Suppressor macrophage treated with lipopolysaccharide for 1 hour (primary cell): ENCODE measurements around the gene CLBA1.
"Not testable (repeated sequence)": the region's sequence is repeated elsewhere in the genome, so short reads cannot be mapped to it uniquely, and the experiment has no call there.

Experiments used
- DNase-seq, 3 donors: peaks; one replicate each; pipeline ENCODE4 v3.0.0-alpha.2; 2020 to 2022

Gene CLBA1

DNA sequence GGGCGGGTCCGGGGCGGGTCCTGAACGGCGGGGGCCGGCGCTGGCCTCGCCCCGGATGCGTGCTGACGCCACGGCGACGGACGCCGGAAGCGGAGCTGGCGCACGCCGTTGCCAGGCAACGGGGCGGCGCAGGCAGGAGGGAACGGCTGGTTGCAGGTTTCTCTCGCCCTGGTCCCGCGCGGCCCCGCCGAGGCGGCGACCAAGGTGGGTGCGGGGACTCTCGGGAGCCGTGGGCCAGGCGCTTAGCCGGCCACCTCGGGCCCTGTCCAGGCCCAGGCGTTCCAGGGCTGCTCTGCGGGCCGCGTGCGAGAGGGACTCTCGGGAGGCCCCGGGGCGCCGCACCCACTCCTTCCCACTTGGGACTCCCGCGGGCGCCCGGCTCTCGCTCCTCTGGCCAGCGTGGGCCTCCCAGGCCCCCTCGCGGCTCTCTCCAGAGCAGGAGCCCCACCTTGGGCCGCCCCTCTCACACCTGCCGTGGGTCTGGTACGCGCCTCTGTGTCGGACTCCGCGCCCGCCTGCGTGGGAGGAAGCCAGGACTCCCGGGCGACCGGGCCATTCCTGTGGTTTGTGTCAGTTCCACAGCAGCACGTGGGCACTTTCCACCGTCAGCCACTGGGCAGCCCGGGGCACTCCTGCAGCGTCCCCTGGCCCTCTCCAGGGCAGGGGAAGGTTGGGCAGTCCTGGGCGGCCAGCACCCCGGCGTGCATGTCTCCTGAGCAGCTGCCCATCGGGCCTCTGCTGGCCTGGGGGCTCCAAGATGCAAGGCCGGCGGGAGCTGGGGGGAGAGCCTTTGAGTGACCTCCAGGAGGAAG lies at the start of gene CLBA1:
TSS of gene CLBA1 (plus strand) at position 114 of the 812 bp plus-strand sequence. CDS start at position 758, 644 bp downstream.
- DNase-seq = peak; percentile 93 to 98 (median 97)

DNA sequence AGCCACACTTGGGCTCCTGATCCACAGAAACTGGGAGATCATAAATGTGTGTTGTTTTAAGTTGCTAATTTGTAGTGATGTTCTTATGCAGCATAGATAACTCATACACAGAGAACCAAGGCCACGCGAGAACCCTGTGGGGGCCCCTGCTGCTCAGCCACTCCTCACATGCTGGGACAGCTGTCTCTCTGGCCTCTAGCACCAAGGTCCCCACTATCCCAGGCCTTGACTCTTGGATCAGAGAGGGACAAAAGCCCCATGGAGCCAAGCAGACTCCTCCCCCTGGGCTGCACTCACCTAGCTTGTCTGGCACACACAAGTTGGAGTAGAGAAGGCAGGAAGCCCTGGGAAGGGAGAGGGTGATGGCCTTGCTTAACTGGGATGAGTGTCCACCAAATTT lies 49.6 kb upstream of the CLBA1 start:
- no peak for DNase-seq

DNA sequence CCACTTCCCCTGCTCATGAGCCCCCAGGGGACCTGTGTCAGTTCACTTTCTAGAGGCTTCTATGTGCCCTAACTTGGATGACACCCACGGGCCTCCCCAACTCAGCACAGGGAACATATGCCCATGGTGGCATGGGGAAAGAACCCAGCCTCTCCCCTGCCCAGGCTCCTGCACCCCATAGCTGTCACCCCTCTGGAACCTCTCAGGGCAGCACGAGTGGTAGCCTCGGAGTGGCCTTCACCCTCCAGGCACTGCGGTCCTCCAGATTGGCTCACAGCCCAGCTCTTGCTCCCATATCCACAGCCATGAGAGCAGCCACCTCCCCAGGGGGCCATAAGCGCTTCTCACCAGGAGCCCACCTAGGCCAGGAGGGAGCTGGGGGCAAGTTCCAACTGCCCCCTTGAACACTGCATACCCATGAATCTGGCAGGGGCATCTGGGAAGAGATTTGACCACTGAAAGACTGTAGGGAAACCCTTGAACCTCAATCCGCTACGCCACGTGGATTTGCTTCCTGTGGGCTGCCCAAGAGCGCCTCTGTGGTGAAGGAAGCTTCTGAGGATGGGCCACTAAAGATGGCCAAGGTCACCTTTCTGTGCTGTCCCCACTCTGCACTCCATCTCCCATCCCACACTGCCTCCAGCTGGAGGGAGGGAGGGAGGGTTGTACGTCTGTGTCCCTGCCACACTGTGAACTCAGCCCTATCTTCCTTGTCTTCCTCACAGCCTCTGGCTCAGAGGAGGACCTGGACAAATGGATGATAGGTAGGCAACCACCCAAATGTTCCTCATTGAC lies 49.0 kb upstream of the CLBA1 start:
- no peak for DNase-seq

DNA sequence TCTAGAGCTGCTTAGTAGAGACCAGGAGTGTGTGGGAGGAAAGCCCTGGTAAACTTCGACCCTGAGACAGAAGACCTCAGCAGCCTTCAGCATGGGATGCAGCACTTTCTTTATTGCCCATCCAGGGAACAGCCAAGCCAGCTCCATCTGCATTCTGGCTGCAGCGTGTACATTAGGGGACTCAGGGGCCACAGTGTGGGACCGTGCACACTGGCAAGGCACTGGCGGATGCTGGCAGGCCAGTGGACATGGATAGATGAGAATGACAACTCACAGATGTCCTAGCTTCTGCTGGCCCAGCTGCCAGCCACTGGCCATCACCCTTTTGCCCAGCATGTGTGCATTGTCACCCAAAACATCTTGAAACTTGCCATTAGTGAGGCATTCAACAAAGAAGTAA lies 48.4 kb upstream of the CLBA1 start:
- DNase-seq = no peak

DNA sequence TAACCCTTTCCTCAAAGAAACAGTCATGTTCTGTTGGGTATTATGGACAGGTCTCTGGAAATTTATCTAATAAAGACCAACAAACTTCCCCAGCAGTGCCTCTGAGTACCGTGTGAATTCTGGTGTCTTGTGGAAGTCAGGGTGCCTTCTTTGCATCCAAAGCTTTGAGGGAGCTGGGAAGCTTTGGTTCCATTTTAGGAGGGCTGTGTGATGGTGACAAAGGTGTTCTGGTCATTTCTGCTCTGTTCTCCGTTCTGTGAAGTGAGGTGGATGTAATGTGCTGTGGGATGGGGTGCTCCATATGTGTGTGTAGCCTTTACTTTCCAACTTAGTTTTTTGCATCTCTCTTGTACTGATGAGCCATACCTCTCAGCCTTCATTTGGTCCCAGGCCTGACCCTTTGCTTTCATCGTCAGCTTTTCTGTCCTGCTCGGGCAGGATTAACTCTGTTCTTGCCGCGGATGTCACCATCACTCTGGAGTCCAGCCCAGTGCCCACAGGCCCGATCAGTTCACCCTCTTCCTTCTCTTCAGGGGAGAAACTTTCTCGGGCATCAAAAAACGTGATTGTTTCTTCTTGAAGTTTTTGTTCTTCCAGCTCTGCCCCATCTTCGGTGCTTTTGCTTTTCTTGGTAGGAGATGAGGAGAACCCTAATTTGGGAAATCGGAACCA lies 47.8 kb upstream of the CLBA1 start:
- no peak for DNase-seq

DNA sequence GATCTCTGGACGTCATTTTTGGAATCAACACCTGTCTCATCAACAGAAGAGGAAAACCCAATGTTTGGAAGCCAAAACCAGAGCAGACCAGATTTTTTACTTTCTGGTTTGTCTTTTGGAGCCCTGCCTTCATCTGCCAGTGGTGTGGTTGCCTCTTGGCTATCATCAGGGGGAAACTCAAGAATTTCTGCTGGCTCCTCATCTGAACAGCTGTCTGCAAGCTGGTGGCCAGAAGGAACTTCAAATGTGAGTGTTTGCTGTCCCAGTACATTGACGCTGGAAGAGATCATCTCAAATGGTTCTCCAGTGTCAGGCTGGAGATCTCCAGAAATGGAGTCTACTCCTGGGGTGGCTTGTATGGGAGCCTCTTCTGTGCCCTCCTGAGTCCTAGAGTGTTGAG lies 47.2 kb upstream of the CLBA1 start:
- no peak for DNase-seq

DNA sequence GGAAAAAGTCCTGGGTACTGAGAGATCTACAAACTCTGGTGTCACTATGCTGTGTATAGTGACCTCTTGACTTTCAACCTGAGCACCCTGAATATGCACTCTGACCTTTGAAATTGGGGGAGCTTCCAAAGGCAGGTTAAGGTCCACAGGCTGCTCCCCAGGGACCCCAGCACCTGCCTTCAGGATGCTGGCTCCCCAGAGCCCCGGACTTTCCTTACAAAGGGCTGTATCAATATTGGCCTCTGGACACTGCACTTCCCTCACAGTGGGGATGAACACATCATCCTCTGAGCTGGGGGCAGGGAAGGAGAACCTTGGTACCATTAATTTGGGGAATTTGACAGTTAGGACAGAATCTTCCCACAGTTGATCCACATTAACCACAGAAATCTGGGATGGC lies 46.6 kb upstream of the CLBA1 start:
- no peak for DNase-seq

DNA sequence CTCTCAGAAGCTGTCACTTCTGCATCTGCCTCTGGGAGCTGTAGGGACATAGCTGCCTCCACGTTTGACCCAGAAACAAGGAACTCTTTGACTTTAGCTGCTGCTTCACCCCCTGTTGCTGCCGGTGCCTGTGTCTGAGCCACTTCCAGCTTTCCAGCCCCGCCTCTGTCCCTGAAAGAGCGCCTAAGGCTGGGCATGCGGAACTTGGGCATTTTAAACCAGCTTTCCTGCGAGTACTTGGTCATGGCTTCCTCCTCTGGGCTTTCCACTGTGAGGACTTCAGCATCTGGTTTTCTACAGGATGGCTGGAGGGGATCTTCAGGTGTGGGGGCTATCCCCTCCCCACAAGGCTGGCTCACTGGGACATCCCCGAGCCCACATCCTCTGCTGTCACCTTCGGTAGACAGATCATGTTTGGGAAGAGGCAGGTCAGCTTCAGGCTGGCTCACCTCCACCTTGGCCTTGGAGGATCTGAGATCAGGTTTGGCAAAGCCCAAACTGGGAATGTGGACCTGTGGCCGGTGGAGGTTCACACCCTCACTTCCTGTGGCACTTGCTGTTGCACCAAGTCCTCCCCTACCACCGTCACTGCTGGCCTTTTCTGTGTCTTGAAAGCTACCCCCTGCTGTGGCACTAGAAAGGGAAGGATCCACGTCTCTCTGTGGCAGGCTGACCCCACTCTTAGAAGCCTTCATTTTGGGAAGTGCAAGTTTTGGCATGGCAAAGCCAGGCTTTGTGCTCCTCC lies 45.8 kb upstream of the CLBA1 start:
- peak; percentile 14 to 27 (median 18) for DNase-seq

DNA sequence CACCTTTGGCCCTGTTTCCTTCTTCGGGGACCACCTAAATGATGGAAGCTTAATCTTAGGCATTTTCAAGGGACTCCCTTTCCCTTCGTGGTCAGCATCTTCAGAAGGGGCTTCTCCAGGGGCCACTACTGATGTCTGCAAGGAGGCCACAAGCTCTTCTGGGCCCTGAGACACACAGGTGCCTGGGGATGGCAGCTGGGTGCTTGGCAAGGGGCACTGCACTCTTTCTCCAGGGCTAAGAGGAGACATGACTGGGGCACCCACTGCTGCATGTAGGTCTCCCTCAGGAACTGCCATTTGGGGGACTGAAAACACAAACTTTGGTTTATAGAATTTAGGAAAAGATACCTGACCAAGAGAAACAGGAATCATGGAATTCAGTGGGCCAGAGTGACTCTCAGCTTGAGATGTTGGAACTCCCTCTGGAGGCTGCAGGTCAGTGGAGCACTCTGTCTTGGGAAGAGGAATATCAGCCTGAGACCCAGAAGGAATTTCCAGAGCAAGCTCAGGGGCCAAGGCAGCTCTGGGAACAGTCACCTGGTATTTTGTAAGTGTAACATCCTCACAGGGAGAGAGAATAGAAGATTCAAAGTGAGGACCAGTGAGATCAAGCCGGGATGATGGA lies 45.0 kb upstream of the CLBA1 start:
- no peak for DNase-seq

DNA sequence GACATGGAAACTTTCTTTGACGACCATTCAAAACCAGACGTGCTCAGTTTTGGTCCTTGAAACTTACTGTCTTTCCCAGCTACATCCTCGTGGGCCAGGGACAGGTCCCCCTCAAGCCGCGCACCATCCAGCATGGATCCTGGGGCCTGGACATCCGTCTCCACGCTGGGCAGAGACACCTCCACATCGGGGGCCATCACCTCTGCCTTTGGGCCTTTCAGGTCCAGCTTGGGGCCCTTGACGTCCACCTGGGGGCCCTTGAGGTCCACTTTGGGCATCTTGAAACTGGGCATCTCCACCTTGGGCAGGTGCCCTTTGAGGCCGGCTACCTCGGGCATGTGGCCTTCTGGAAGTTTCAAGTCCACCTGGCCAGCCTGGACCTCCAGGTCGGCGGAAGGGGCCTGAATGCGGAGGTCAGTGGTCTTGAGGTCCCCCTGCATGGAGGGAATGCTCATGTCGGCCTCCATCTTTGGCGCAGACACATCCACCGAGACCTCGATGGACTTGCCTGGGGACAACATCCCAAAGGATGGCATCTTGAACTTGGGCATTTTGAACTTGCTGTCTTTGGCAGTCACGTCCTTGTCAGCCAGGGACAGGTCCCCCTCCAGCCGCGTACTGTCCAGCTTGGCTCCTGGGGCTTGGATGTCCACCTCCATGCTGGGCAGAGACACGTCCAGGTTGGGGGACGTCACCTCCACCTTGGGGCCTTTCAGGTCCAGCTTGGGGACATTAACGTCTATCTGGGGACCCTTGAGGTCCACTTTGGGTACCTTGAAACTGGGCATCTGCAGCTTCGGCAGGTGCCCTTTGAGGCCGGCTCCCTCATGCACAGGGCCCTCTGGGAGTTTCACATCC lies 43.9 kb upstream of the CLBA1 start:
- no peak for DNase-seq

DNA sequence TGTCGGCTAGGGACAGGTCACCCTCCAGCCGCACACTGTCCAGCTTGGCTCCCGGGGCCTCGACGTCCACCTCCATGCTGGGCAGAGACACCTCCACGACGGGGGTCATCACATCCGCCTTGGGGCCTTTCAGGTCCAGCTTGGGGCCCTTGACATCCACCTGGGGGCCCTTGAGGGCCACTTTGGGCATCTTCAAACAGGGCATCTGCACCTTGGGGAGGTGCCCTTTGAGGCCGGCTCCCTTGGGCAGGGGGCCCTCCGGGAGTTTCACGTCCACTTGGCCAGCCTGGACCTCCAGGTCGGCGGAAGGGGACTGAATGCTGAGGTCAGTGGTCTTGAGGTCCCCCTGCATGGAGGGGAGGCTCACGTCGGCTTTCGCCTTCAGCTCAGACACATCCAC lies 43.0 kb upstream of the CLBA1 start:
- no peak for DNase-seq

DNA sequence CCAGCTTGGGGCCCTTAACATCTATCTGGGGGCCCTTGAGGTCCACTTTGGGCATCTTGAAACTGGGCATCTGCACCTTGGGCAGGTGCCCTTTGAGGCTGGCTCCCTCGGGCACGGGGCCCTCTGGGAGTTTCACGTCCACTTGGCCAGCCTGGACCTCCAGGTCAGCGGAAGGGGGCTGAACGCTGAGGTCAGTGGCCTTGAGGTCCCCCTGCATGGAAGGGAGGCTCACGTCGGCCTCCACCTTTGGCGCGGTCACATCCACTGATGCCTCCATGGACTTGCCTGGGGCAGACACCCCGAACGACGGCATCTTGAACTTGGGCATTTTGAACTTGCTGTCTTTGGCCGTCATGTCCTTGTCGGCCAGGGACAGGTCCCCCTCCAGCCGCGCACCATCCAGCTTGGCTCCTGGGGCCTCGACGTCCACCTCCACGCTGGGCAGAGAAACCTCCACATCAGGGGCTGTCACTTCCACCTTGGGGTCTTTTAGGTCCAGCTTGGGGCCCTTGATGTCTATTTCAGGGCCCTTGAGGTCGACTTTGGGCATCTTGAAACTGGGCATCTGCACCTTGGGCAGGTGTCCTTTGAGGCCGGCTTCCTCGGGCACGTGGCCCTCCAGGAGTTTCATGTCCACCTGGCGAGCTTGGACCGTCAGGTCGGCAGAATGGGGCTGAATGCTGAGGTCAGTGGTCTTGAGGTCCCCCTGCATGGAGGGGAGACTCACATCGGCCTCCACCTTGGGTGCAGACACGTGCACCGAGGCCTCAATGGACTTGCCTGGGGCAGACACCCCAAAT lies 42.2 kb upstream of the CLBA1 start:
- DNase-seq = not testable (repeated sequence)

DNA sequence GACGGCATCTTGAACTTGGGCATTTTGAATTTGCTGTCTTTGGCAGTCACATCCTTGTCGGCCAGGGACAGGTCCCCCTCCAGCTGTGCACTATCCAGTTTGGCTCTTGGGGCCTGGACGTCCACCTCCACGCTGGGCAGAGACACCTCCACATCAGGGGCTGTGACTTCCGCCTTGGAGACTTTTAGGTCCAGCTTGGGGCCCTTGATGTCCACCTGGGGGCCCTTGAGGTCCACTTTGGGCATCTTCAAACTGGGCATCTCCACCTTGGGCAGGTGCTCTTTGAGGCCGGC lies 41.6 kb upstream of the CLBA1 start:
- DNase-seq = not testable (repeated sequence)

DNA sequence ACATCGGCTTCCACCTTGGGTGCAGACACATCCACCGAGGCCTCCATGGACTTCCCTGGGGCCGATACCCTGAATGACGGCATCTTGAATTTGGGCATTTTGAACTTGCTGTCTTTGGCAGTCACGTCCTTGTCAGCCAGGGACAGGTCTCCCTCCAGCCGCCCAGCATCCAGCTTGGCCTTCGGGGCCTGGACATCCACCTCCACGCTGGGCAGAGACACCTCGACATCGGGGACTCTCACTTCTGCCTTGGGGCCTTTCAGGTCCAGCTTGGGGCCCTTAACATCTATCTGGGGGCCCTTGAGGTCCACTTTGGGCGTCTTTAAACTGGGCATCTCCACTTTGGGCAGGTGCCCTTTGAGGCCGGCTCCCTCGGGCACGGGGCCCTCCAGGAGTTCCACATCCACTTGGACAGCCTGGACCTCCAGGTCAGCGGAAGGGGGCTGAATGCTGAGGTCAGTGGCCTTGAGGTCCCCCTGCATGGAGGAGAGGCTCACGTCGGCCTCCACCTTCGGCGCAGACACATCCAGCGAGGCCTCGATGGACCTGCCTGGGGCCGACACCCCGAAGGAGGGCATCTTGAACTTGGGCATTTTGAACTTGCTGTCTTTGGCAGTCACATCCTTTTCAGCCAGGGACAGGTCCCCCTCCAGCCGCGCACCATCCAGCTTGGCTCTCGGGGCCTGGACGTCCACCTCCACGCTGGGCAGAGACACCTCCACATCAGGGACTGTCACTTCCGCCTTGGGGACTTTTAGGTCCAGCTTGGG lies 41.0 kb upstream of the CLBA1 start:
- not testable (repeated sequence) for DNase-seq

DNA sequence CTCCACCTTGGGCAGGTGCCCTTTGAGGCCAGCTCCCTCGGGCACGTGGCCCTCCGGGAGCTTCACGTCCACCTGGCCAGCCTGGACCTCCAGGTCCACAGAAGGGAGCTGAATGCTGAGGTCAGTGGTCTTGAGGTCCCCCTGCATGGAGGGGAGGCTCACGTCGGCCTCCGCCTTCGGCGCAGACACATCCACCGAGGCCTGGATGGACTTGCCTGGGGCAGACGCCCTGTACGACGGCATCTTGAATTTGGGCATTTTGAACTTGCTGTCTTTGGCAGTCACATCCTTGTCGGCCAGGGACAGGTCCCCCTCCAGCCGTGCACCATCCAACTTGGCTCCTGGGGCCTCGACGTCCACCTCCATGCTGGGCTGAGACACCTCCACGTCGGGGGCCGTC lies 40.3 kb upstream of the CLBA1 start:
- not testable (repeated sequence) for DNase-seq

DNA sequence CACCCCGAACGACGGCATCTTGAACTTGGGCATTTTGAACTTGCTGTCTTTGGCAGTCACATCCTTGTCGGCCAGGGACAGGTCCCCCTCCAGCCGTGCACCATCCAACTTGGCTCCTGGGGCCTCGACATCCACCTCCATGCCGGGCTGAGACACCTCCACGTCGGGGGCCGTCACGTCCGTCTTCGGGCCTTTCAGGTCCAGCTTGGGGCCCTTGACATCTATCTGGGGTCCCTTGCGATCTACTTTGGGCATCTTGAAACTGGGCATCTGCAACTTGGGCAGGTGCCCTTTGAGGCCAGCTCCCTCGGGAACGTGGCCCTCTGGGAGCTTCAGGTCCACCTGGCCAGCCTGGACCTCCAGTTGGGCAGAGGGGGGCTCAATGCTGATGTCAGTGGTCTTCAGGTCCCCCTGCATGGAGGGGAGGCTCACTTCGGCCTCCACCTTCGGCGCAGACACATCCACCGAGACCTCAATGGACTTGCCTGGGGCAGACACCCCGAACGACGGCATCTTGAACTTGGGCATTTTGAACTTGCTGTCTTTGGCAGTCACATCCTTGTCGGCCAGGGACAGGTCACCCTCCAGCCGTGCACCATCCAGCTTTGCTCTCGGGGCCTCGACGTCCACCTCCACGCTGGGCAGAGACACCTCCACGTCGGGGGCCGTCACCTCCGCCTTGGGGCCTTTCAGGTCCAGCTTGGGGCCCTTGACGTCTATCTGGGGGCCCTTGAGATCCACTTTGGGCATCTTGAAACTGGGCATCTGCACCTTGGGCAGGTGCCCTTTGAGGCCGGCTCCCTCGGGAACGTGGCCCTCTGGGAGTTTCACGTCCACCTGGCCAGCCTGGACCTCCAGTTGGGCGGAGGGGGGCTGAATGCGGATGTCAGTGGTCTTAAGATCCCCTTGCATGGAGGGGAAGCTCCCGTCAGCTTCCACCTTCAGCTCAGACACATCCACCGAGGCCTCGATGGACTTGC lies 39.3 kb upstream of the CLBA1 start:
- not testable (repeated sequence) for DNase-seq

DNA sequence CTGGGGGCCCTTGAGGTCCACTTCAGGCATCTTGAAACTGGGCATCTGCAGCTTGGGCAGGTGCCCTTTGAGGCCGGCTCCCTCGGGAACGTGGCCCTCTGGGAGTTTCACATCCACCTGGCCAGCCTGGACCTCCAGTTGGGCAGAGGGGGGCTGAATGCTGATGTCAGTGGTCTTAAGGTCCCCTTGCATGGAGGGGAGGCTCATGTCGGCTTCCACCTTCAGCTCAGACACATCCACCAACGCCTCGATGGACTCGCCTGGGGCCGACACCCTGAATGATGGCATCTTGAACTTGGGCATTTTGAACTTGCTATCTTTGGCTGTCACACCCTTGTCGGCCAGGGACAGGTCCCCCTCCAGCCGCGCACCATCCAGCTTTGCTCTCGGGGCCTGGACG lies 38.4 kb upstream of the CLBA1 start:
- not testable (repeated sequence) for DNase-seq

DNA sequence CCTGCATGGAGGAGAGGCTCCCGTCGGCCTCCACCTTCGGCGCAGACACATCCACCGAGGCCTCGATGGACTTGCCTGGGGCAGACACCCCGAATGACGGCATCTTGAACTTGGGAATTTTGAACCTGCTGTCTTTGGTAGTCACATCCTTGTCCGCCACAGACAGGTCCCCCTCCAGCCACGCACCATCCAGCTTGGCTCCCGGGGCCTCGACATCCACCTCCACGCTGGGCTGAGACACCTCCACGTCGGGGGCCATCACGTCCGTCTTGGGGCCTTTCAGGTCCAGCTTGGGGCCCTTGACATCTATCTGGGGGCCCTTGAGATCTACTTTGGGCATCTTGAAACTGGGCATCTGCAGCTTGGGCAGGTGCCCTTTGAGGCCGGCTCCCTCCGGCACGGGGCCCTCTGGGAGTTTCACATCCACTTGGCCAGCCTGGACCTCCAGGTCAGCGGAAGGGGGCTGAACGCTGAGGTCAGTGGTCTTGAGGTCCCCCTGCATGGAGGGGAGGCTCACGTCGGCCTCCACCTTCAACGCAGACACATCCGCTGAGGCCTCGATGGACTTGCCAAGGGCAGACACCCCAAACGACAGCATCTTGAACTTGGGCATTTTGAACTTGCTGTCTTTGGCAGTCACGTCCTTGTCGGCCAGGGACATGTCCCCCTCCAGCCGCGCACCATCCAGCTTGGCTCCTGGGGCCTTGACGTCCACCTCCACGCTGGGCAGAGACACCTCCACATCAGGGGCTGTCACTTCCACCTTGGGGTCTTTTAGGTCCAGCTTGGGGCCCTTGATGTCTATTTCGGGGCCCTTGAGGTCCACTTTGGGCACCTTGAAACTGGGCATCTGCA lies 37.5 kb upstream of the CLBA1 start:
- not testable (repeated sequence) for DNase-seq
